GF-D8 (cell line): ENCODE measurements around the gene PCBD1.

ENCODE experiments used
- DNase-seq: peaks from one replicate; lab custom pipeline; 2025; lab: John Stamatoyannopoulos, UW

PCBD1 gene

GRCh38 chr10:70917635-70918034, 29.3 kb upstream of the PCBD1 start:
- DNase-seq: no peak

- no peak for DNase-seq
Measured at GRCh38 chr10:70917226-70917625, 28.9 kb upstream of the PCBD1 start.

GRCh38 chr10:70916241-70916640, 27.9 kb upstream of the PCBD1 start:
- no peak for DNase-seq

GRCh38 chr10:70915806-70916205, 27.4 kb upstream of the PCBD1 start:
- DNase-seq: no peak

GRCh38 chr10:70915206-70915605, 26.8 kb upstream of the PCBD1 start:
- no peak for DNase-seq

- DNase-seq: no peak
Measured at GRCh38 chr10:70914316-70914864, 26.0 kb upstream of the PCBD1 start.

- no peak for DNase-seq
Measured at GRCh38 chr10:70913893-70914240, 25.5 kb upstream of the PCBD1 start.

- DNase-seq: no peak
Measured at GRCh38 chr10:70913191-70913892, 25.0 kb upstream of the PCBD1 start.

GRCh38 chr10:70912556-70912955, 24.2 kb upstream of the PCBD1 start:
- DNase-seq: no peak

GRCh38 chr10:70911386-70911785, 23.0 kb upstream of the PCBD1 start:
- no peak for DNase-seq

GRCh38 chr10:70910486-70911341, 22.3 kb upstream of the PCBD1 start:
- DNase-seq: no peak

- DNase-seq: no peak
Measured at GRCh38 chr10:70909326-70909935, 21.1 kb upstream of the PCBD1 start.

- DNase-seq: no peak
Measured at GRCh38 chr10:70908406-70909296, 20.3 kb upstream of the PCBD1 start.

GRCh38 chr10:70907637-70908405, 19.5 kb upstream of the PCBD1 start:
- DNase-seq: no peak

- no peak for DNase-seq
Measured at GRCh38 chr10:70906953-70907636, 18.7 kb upstream of the PCBD1 start.

GRCh38 chr10:70906031-70906783, 17.8 kb upstream of the PCBD1 start:
- no peak for DNase-seq

- DNase-seq: no peak
Measured at GRCh38 chr10:70905071-70906021, 17.0 kb upstream of the PCBD1 start.

GRCh38 chr10:70903262-70903921, 15.0 kb upstream of the PCBD1 start:
- no peak for DNase-seq
